Stimulated activated CD8-positive, alpha-beta memory T cell treated with anti-CD3 and anti-CD28 coated beads, Interleukin-2, amount 100 ng/mL, for 1 hour (primary cell): Measurements from ENCODE around the gene MRPL3.
A peak's percentile ranks its signal among the peaks of the same experiment; 100 is the strongest.

ENCODE experiments used
- DNase-seq, 2 donors: peaks; one replicate each; pipeline ENCODE4 v3.0.0-alpha.2; 2020; ENCODE audit warnings: low read depth in 2 of 2

Gene MRPL3

GRCh38 chr3:131502530-131503319 lies at the start of gene MRPL3:
Gene MRPL3 (minus strand): TSS chr3:131502971. CDS start chr3:131502821, 150 bp downstream.
- peak; percentile 69 to 72 for DNase-seq

GRCh38 chr3:131551761-131552160 lies 49.0 kb upstream of the MRPL3 start:
- DNase-seq: no peak

- no peak for DNase-seq
These were observed 48.0 kb upstream of the MRPL3 start for GRCh38 chr3:131550562-131551465.

- no peak for DNase-seq
These were observed 46.6 kb upstream of the MRPL3 start for GRCh38 chr3:131549340-131549739.

- no peak for DNase-seq
These were observed 44.8 kb upstream of the MRPL3 start for GRCh38 chr3:131547585-131547984.

- no peak for DNase-seq
These were observed 43.7 kb upstream of the MRPL3 start for GRCh38 chr3:131546441-131546840.

GRCh38 chr3:131544557-131544956 lies 41.8 kb upstream of the MRPL3 start:
- DNase-seq: no peak

GRCh38 chr3:131543714-131544113 lies 40.9 kb upstream of the MRPL3 start:
- no peak for DNase-seq

GRCh38 chr3:131541288-131541687 lies 38.5 kb upstream of the MRPL3 start:
- DNase-seq: no peak

- no peak for DNase-seq
These were observed 38.0 kb upstream of the MRPL3 start for GRCh38 chr3:131540821-131541220.

- DNase-seq: no peak
These were observed 37.4 kb upstream of the MRPL3 start for GRCh38 chr3:131540143-131540542.

- no peak for DNase-seq
These were observed 36.2 kb upstream of the MRPL3 start for GRCh38 chr3:131538968-131539367.

GRCh38 chr3:131537531-131537930 lies 34.8 kb upstream of the MRPL3 start:
- DNase-seq: no peak

- no peak for DNase-seq
These were observed 32.8 kb upstream of the MRPL3 start for GRCh38 chr3:131535596-131535995.

- DNase-seq: no peak
These were observed 32.4 kb upstream of the MRPL3 start for GRCh38 chr3:131535131-131535530.

GRCh38 chr3:131532645-131533044 lies 29.9 kb upstream of the MRPL3 start:
- no peak for DNase-seq

GRCh38 chr3:131530843-131531242 lies 28.1 kb upstream of the MRPL3 start:
- no peak for DNase-seq

- DNase-seq: no peak
These were observed 27.6 kb upstream of the MRPL3 start for GRCh38 chr3:131530388-131530787.

- no peak for DNase-seq
These were observed 24.1 kb upstream of the MRPL3 start for GRCh38 chr3:131526801-131527347.

- DNase-seq: no peak
These were observed 15.9 kb upstream of the MRPL3 start for GRCh38 chr3:131518680-131519079.

- DNase-seq: no peak
These were observed 2.6 kb upstream of the MRPL3 start for GRCh38 chr3:131505421-131505820.

- no peak for DNase-seq
These were observed 507 bp upstream of the MRPL3 start for GRCh38 chr3:131503320-131503635.

GRCh38 chr3:131501949-131502348 lies 822 bp downstream of the MRPL3 start:
- no peak for DNase-seq
